ENCODE measurements around the gene ENTPD5.
"Not testable (repeated sequence)": the region's sequence is repeated elsewhere in the genome, so short reads cannot be mapped to it uniquely, and the experiment has no call there.

ENTPD5 gene

DNA sequence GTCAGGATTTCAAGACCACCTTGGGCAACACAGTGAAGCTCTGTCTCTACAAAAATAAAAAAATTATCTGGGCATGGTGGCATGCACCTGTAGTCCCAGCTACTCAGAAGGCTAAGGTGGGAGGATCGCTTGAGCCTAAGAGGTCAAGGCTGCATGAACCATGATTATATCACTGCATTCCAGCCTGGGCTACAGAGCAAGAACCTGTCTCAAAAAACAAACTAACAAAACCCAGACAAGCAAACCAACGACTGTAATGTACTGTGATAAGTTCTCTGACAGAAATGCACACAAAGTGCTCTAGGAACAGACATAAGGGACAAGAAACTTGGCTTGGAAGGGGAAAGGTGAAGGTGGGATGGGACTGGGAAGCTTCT lies 22.4 kb downstream of the ENTPD5 start:
- Histone ChIP-seq H2AFZ (peak overlapping the region; percentile 51), H3K9ac (no peak overlapping the region), H3K4me3 (ENCODE audit: low read depth, low read length) (no peak overlapping the region), H3K27ac (peak overlapping the region; percentile 24), H3K9me3 (ENCODE audit: control insufficient read depth, low read length) (no peaks in the 10 kb centered on the region), H3K4me2 (ENCODE audit: low read length) (no peak overlapping the region), H3K27me3 (ENCODE audit: control insufficient read depth, insufficient read depth, low read length) (no peaks in the 10 kb centered on the region), H3K36me3 (ENCODE audit: control insufficient read depth, insufficient read depth, low read length) (no peaks in the 10 kb centered on the region), H3K4me1 (peaks cover 7% of the 10 kb centered on the region), H3K79me2 (no peaks in the 10 kb centered on the region)
- TF ChIP-seq, protein P1, sequence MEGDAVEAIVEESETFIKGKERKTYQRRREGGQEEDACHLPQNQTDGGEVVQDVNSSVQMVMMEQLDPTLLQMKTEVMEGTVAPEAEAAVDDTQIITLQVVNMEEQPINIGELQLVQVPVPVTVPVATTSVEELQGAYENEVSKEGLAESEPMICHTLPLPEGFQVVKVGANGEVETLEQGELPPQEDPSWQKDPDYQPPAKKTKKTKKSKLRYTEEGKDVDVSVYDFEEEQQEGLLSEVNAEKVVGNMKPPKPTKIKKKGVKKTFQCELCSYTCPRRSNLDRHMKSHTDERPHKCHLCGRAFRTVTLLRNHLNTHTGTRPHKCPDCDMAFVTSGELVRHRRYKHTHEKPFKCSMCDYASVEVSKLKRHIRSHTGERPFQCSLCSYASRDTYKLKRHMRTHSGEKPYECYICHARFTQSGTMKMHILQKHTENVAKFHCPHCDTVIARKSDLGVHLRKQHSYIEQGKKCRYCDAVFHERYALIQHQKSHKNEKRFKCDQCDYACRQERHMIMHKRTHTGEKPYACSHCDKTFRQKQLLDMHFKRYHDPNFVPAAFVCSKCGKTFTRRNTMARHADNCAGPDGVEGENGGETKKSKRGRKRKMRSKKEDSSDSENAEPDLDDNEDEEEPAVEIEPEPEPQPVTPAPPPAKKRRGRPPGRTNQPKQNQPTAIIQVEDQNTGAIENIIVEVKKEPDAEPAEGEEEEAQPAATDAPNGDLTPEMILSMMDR (IDR thresholded peaks at IDR 0.05) = no peak

DNA sequence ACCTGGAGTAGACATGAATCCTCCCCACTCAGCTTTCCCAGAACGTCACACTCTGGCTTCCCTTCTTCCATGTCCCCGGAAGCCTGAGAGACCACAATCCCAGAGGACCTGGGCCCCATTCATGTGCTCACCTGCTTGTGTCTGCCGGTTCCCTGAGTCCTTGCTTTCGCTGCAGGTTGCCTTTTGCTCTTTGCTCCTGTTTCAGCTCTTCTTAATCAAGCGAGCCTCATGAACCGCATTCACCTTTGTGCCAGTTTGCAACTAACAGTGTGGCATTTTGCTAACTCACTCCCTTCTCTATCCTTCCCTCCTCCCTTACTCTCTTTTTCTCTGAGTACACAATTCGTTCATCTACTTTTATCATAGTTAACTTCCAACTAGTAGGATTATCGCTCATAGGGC lies 23.1 kb downstream of the ENTPD5 start:
- no peak overlapping the region for H2AFZ ChIP-seq
- no peak overlapping the region for H3K4me3 ChIP-seq (ENCODE audit: low read depth, low read length)
- H3K79me2 ChIP-seq = no peaks in the 10 kb centered on the region
- H3K36me3 ChIP-seq (ENCODE audit: control insufficient read depth, insufficient read depth, low read length) = no peaks in the 10 kb centered on the region
- no peaks in the 10 kb centered on the region for H3K27me3 ChIP-seq (ENCODE audit: control insufficient read depth, insufficient read depth, low read length)
- no peaks in the 10 kb centered on the region for H3K9me3 ChIP-seq (ENCODE audit: control insufficient read depth, low read length)
- no peak overlapping the region for H3K4me2 ChIP-seq (ENCODE audit: low read length)
- TF ChIP-seq, protein P1 (IDR thresholded peaks at IDR 0.05) = no peak
- peaks cover 7% of the 10 kb centered on the region for H3K4me1 ChIP-seq
- H3K27ac ChIP-seq = no peak overlapping the region
- no peak overlapping the region for H3K9ac ChIP-seq

DNA sequence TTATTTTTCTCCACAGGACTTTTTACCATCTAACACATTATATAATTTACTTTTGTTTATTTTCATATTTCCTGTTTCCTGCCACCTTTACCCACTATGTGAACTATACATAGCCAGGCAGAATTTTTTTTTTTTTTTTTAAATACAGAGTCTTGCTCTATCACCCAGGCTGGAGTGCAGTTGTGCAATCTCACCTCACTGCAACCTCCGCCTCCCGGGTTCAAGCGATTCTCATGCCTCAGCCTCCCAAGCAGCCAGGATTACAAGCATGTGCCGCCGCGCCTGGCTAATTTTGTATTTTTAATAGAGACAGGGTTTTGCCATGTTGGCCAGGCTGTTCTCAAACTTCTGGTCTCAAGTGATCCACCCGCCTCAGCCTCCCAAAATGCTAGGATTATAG lies 24.2 kb downstream of the ENTPD5 start:
- not testable (repeated sequence) for H3K4me1 ChIP-seq; H3K4me2 ChIP-seq (ENCODE audit: low read length); H3K27me3 ChIP-seq (ENCODE audit: control insufficient read depth, insufficient read depth, low read length); H2AFZ ChIP-seq; H3K36me3 ChIP-seq (ENCODE audit: control insufficient read depth, insufficient read depth, low read length); H3K27ac ChIP-seq; H3K79me2 ChIP-seq; H3K9me3 ChIP-seq (ENCODE audit: control insufficient read depth, low read length); H3K4me3 ChIP-seq (ENCODE audit: low read depth, low read length); H3K9ac ChIP-seq

DNA sequence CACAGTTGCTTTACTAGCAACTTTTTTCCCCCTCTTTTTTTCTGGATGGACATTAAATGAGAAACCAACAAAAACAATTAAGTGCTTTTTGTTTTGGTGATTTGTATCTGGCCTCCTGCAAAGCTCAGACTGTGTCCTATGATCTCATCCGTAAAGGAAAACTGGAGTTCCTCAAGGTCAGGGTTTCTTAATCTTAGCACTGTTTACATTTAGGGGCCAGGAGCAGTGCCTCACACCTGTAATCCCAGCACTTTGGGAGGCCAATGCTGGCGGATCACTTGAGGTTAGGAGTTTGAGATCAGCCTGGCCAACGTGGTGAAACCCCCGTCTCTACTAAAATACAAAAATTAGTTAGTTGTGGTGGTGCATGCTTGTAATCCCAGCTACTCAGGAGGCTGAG lies 28.0 kb downstream of the ENTPD5 start:
- Histone ChIP-seq H3K9me3 (ENCODE audit: control insufficient read depth, low read length) (no peaks in the 10 kb centered on the region), H3K27ac (peak overlapping the region; percentile 15), H3K9ac (no peak overlapping the region), H3K36me3 (ENCODE audit: control insufficient read depth, insufficient read depth, low read length) (no peaks in the 10 kb centered on the region), H2AFZ (no peak overlapping the region), H3K4me3 (ENCODE audit: low read depth, low read length) (peak overlapping the region; percentile 11), H3K27me3 (ENCODE audit: control insufficient read depth, insufficient read depth, low read length) (no peaks in the 10 kb centered on the region), H3K4me2 (ENCODE audit: low read length) (peak overlapping the region; percentile 53), H3K79me2 (no peaks in the 10 kb centered on the region), H3K4me1 (peaks cover 8% of the 10 kb centered on the region)
- TF ChIP-seq, protein P1 (IDR thresholded peaks at IDR 0.05) = no peak

DNA sequence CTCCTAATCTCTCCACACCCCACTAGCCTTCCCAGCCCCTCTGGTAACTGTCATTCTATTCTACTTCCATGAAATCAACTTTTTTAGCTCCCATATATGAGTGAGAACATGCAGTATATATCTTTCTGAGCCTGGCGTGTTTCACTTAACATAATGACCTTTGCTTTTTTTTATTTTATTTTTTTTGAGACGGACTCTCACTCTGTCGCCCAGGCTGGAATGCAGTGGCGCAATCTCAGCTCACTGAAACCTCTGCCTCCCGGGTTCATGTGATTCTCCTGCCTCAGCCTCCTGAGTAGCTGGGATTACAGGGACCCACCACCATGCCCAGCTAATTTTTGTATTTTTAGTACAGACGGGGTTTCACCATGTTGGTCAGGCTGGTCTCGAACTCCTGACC lies 30.4 kb downstream of the ENTPD5 start:
- not testable (repeated sequence) for H3K9me3 ChIP-seq (ENCODE audit: control insufficient read depth, low read length); H3K4me1 ChIP-seq
- H3K27ac ChIP-seq = peak overlapping the region; percentile 47

DNA sequence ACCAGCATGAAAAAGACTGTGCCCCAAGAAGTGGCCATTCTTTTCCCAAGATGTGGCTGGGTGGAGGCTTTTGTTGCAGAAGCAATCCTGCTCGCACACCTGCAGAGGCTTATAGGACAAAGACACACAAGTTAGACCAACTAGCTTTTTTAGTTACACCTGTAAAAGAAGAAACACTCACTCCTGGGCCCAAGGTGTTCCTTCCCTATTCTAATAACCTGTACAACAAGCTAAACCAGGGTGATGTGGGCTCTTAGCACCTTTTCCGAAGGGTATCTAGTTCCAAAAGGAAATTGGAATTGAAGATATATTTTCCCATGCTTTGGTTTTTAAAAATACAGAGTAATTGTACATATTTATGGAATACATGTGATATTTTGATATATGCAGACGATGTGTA lies 31.0 kb downstream of the ENTPD5 start:
- H3K9ac ChIP-seq = no peak overlapping the region
- peak overlapping the region; percentile 29 for H2AFZ ChIP-seq
- H3K27me3 ChIP-seq (ENCODE audit: control insufficient read depth, insufficient read depth, low read length) = no peaks in the 10 kb centered on the region
- H3K4me1 ChIP-seq = peaks cover 8% of the 10 kb centered on the region
- H3K9me3 ChIP-seq (ENCODE audit: control insufficient read depth, low read length) = no peaks in the 10 kb centered on the region
- no peak overlapping the region for H3K4me2 ChIP-seq (ENCODE audit: low read length)
- H3K27ac ChIP-seq = peak overlapping the region; percentile 47
- TF ChIP-seq, protein P1 (IDR thresholded peaks at IDR 0.05) = no peak
- no peaks in the 10 kb centered on the region for H3K36me3 ChIP-seq (ENCODE audit: control insufficient read depth, insufficient read depth, low read length)
- H3K79me2 ChIP-seq = no peaks in the 10 kb centered on the region
- no peak overlapping the region for H3K4me3 ChIP-seq (ENCODE audit: low read depth, low read length)

More for the DNA sequence above, 30.4 kb downstream of the ENTPD5 start:
- not testable (repeated sequence) for H3K36me3 ChIP-seq (ENCODE audit: control insufficient read depth, insufficient read depth, low read length); H3K4me3 ChIP-seq (ENCODE audit: low read depth, low read length); H3K4me2 ChIP-seq (ENCODE audit: low read length); H3K79me2 ChIP-seq; H3K9ac ChIP-seq; H3K27me3 ChIP-seq (ENCODE audit: control insufficient read depth, insufficient read depth, low read length)
- peak overlapping the region; percentile 29 for H2AFZ ChIP-seq
